Measurements from ENCODE around the gene SPATC1L.

- no peak for TF ChIP-seq CTCF (IDR thresholded peaks at IDR 0.05)
- no peak for TF ChIP-seq EZH2 (IDR thresholded peaks at IDR 0.05; ENCODE audit: borderline replicate concordance, insufficient read depth, low read depth, low read length, poor library complexity, severe bottlenecking)
Observed at GRCh38 chr21:46214478-46215340, 30.4 kb upstream of the SPATC1L start.

All from B cell (primary cell).